Iris pigment epithelial cell (primary cell): ENCODE measurements around the gene TTC23.
A peak's percentile ranks its signal among the peaks of the same experiment; 100 is the strongest.

Experiments used
- DNase-seq: peaks from one replicate; pipeline ENCODE4 v3.0.0-alpha.2; 2011; ENCODE audit warnings: low read depth

TTC23 gene

DNA sequence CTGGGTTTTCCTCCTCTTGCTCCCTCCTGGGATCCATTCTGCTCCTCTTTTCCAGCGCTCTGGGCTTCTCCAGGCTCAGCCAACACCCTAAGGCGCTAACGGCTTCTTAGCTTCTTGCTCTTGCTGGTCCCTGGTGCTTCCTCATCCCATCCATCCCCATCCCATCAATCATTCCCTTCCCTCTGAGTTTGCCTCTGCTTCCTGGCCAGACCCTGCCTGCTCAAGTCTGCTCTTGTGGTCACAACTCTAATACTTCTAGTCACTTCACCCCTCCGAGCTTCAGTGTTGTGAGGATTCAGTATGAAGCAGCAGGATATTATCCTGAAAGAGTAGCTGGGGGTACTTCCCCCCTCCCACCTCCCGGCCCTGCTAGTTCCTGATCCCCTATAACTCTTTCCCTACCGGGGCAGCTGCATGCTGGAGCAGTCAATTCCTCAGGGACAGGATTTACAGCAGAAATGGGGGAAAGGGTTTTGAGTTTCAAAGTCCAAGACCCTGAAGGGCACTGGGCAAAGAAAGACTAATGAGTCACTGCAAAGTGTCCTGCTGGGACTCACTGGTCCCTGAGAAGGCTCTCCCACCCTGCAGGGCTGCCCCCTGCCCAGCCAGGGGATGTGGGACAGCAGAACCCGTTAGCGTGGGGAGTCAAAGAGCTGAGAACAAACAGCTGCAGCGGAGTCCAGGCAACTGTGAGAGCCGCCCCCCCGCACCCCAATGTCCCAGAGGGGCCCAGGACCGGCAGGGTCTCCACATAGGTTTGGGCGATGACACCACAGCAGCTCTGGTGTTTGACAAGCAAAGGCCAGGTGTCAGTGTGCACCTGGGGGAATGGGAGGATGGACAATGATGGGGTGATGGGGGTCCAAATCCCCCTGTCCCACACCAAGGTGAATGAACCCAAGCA is 146.8 kb downstream of the TTC23 start:
- no peak for DNase-seq

DNA sequence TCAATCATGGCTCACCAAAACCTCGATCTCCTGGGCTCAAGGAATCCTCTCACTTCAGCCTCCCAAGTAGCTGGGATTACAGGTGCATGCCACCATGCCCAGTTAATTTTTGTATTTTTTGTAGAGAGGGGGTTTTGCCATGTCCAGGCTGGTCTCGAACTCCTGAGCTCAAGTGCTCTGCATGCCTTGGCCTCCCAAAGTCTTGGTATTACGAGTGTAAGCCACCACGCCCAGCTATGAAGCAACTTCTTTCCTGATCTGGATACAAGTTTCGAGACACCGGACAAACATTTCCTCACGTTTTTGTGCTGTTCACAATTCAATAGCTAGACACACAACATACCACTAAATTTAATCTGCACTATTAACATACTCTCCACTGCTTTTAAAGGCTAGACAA is 147.9 kb downstream of the TTC23 start:
- no peak for DNase-seq

DNA sequence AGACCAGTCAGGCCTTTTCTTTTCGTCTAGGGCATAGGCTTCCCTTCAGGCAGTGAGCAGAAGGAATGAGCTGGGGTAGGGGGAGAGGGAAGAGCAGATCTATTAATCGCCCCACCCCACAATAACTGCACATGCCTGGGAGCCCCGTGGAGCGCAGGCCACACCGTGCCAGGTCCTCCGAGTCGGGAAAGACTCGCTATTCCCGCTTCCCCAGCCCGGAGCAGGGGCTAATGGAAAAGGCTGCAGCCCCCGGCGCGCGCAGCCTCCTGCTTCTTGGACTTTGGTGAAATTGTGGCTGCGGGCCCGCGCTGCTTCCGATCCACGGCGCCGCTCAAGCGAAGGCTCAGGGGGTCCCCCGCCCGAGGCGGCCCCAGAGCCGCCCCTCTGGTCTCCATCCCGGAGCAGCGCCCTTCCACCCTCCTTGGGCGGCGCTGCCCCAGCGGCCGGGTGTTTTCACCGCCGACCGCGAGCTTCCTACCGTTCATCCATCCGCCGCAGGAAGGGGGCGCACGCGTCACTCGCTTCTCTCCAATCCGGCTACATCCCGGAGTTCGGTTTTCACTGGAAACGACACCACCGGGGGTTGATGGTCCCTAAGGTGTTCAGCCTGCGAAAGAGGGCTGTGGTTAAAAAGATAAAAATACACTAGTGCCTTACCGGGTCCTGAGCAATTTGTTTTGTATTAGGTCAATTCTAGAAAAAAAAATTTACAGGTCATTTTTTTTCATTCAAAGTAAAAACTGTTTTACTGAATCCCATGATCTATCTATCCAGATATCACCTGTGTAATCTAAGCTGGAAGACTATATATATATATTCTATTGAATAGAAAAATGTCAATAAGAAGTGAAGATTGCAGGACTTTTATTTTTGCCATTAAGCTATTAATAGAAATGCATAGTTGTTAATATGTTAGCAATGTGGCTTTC is 148.9 kb downstream of the TTC23 start:
- peak; percentile 71 for DNase-seq

DNA sequence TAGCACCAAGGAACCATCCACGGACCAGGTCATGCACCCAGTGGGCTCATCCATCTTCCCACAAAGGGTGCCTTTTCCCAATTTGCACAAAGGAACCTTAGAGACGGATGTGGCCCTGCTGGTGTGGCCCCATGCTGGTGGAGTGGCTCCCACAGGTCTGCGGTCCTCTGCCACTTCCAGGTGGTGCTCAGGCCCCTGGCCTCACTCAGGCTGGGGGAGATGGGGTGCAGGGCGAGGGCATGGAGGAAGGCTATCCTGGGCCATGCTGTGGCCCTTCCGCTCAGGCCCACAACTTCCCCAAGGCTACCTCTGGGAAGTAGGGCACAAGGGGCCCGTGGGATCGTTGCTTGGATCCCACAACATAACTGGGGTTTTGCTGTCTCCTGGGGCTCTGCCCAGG is 149.7 kb downstream of the TTC23 start:
- no peak for DNase-seq

DNA sequence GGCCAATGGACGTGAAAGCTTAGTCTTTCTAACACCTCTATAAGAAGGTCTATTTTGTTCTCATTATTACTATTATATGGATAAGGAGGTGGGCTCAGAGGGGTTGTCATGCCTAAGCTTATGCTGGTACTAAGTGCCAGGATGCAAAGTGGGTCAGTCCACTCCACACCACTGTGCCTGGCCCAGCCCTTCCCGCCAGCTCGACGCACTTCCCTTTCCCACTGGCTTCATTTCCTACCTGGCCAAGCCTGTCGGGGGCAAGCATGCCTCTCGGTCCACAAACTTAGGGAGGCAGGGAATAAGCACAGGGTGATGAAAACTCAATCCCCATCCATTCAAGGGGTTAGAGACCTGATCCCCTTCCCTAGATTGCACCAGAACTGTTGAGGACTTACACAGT is 150.4 kb downstream of the TTC23 start:
- DNase-seq, result no peak

DNA sequence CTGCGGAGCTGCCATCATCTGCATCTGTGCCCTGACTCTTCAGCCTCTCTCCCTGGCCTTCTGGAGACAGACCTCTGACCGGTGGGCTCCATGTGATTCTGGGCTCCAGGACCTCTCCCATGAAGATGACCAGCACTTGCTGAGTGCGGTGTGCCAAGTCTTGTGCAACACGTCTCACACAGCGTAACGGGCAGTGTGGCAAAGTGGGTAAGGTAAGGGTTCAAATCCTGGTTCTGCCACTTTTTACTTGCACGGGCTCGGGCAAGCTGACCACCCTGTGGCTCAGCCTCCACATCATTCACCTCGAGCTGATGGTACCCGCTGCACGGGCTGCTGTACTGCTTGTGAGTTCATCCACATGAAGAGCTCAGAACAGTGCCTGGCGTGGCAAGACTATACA is 151.0 kb downstream of the TTC23 start:
- DNase-seq, result no peak

DNA sequence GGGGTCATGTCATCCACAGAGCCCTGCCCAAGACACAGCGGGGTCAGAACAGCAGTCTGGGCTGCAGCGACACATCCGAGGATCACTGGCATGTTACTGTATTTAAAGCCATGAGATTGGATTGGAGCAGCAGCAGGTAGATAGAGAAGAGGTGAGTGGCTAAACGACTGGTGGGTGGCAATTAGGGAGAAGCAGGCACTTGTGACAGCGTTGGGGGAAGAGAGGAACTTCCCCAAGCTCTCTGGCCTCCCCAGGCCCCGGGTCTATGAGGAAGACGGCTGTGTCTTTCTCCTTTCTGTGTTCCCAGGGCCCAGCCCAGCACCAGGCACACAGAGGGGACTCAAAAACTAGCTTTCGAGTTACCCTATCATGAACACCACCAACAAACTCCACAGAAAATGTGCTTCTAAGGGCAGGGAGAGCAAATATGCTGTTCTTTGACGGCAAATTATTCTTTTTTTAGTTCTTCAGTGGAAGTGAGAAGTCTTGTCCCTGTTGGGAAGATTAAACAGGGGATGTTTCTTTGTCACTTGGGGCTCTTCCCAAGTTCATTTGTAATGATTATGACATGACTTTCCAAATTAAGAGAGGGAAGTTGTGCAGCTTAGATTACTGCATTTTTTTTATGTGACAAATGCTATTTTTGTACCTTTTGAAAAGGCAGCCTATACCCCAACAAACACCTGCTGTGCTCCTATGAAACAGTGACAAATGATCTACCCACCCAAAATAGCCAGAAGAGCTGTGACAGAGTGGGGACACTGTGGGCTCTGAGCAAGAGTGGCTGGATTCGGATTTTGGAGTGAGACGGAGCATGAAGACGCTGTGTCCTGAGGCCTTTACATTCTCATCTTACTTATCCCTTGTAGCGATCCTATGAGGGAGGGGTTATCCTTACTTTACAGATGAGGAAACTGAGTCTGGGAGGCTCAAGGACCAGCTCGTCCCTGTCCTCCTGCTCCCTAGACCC is 151.7 kb downstream of the TTC23 start:
- DNase-seq, result no peak

DNA sequence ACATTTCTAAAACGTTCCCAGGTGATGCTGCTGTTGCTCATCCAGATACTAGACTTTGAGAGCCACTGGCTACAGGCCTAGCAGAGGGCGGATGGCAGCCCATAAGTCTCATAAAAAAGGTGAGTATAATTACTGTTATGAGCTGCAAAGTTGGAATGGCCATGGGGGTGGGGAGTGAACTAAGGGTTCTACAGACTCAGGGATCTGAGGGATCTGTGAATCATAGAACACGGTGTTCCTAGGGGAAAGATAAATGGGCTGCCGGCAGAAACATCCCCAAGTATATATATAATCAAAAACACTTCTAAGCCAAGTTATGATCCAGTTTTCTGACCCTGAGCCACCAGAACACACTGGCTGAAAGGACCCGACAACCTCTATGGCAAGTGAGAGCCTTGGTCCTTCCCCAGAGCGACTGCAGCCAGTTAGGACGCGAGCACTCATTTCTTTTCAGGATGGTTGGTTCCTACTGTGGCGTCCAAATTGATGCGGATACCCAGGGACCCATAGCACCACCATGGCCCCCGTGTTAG is 152.4 kb downstream of the TTC23 start:
- no peak for DNase-seq

DNA sequence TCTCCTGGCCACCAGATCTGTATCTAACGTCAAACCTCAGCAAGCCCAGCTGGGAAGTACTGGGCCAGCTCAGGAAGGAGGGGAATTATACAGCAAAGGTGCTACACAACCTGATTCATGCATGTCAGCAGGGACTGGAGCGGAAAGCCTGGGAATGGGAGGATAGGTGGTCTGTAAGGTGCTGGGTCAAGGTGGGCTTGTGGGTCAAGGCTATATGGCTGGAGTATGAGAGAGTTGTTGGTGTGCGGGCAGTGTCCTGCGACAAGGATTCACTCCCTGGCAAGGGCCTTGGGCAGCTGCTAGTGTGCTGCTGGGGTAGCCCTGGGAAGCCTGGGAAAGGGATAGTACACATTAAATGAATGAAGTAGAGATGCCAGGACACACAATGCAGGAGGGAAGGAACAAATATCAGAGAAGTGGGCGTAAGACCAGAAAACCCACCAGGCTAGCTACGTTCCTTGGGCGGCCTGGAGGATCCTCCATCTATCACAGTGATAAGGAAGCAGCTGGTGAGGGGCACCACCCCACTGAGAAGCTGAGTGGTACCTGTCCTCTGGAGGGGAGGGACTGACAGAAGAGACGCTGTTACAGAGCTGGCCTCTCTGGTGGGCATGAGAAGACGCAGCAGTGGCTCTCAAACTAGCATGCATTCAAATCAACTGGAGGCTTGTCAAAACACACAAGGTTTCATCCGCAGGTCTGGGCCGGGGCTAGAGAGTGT is 153.0 kb downstream of the TTC23 start:
- no peak for DNase-seq

DNA sequence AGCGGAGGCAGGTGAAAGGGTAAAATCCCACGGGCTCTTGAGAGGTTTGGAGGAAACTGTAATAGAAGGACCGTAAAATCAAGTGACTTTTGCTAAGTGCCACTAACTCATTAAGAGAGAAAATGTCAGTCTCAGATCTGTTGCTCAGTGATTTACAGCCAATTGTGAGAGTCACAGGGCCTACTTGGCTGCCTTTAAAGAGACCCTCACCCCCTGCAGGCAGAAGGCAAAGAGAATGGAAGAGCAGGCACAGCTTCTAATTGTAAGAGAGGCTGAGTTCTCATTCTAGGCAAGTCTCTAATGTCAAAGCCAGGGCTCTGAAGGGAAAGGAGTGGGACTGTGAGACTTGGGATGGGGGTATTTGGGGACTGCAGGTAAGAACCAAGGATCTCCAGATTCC is 153.8 kb downstream of the TTC23 start:
- no peak for DNase-seq

DNA sequence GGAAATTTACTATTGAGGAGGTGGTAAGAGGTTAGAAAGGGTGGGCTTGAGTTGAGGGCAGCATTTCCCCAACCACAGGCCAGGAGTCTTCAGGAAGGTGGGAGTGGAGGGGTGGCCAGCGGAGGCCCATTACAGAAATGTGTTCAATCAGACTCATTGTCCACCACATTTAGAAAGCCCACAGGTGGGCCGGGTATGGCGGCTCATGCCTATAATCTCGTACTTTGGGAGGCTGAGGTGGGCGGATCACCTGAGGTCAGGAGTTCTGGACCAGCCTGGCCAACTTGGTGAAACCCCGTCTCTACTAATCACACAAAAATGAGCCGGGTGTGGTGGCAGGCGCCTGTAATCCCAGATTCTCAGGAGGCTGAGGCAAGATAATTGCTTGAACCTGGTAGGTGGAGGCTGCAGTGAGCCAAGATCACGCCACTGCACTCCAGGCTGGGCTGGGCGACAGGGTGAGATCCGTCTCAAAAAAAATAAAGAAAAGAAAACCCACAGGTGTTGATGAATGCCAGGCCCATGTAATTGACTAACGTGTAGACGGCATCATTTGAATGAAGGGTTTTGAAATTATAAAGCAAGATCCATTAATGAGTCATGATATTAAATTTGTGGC is 156.7 kb downstream of the TTC23 start:
- no peak for DNase-seq

DNA sequence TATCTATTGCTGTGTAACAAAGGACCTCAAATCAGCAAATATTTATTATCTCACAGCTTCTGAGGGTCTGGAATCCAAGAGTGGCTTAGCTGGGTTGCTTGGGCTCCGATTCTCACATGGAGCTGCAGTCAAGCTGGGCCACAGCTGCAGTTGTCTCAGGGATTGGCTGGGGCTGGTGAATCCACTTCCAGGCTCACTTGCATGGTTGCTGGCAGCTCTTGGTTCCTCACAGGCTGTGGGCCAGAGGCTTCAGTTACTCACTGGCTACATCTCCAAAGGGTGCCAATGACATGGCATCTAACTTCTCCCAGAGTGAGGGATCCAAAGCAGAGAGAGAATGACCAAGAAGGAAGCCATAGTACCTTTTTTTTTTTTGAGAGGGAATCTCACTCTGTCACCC is 158.4 kb downstream of the TTC23 start:
- no peak for DNase-seq

DNA sequence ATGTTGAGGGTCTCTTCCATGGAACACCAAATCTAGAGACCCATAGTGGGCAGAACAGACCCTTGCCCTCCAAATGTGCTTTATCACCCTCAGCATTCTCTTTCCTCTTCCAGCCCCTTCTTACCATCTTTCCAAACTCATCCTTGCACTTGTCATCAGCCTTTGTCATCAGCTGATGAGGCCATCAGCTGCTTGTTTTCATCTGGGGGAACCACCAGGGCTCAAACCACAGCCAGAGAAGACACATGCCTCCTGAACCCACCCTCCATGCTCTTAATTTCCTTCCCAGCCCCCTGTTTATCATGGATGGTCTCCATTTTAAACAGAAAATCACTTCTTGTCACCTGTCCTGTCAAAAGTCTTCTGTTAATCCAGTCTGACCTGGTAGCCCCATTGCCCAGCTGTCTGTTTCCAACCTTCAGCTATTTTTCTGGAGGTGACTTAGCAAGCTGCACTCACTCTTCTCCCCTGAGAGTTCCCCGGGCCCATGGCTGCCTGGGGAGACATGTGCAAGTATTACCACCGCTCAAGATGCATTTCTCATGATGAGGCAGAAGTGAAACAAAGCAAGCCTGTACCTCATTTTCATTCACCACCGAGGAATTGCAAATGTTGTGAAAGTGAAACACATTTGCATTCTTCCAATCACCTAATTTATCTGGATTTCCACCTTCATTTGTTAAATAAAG is 159.2 kb downstream of the TTC23 start:
- peak; percentile 17 for DNase-seq

DNA sequence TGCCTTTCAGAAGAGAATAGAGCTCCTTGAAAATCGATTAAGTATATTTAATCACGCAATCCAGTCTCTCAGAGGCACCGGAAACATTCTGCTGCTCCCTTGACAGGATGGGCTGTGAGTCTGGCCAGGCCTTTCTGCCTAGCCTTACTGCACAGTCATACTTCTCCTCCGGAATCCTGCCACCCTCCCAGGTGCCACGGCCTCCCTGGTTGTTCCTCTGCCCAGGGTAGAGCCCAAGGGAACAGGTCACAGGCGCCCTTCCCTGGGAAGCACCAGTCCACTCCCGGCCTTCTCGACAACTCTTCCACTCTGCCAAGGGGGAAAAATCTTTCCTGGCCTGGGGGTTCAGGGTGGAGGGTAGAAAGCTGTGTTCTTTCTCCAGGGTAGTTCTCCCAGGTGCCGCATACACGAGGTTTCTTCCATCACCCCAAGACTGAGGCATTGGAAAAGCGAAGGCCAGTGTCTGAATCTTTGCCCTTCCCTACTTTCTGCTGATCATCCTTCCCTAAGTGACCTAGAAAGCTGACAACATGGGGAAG is 161.9 kb downstream of the TTC23 start:
- DNase-seq, result no peak

DNA sequence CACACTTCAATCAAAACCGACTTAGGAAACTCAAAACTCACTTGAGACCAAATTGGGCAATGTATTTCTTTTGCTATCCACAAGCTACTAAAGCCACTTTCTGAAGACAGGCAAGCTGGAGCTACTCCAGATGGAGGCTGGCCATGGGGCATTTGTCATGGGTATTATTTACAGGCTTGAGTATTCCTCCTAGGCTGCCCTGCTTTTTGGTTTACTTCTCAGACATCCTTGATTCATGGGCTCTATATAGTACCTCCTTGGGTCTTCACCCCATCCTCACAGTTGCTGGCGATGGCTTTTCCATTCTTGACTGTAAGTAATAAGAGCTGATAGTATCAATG is 163.1 kb downstream of the TTC23 start:
- no peak for DNase-seq
